HG02852 (cell line): ENCODE results near the gene FNDC3B.

Experiments
- ATAC-seq: cut with Tn5 transposase; IDR thresholded peaks from one replicate; pipeline ENCODE4 v1.9.1; 2021; ENCODE audit warnings: mild to moderate bottlenecking, moderate library complexity; ENCODE audit not compliant: unreplicated experiment

FNDC3B gene

GRCh38 chr3:172375206-172375850 is 335.9 kb downstream of the FNDC3B start:
- no peak for ATAC-seq

DNA sequence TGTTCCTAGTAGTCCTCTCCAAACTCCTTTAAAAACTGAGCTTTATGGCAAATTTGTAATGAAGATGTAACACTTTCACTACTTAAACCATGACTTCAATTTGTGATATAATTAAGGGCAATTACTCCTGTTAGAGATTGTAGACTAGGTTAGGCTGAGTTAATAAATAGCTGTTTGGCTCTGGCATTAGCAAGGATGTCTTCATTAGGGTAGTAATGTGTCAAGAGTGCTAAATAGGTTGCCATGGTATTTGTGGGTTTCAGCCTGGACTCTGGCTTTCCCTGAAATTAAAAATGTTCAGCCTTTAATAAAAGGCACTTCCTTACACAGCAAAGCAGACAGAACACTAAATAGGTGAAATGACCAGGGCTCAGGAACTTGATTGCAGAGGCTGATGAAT is 337.0 kb downstream of the FNDC3B start:
- ATAC-seq = no peak

- ATAC-seq = no peak
These were observed 337.5 kb downstream of the FNDC3B start for GRCh38 chr3:172376881-172377280.

DNA sequence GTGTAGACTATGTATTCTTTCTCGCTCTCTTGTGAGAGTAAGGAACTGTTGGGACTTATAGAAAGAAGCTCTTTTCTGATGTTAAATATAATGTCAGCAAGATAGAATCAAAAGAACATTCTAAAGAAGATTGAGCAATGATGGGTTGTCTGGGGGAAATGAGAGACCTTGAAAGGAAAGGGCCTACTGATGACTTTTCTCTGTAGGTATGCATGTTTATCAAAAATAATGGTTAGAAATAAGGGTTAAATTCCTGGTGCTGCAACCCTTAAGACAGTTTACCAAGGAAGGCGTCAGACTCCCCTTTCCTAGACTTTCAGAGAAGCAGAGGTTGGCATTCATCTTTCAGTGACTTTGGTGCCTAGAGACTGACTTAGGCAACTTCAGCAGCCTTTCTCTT is 339.1 kb downstream of the FNDC3B start:
- no peak for ATAC-seq

GRCh38 chr3:172379372-172379771 is 340.0 kb downstream of the FNDC3B start:
- no peak for ATAC-seq

- no peak for ATAC-seq
These were observed 341.3 kb downstream of the FNDC3B start for GRCh38 chr3:172380632-172381031.

DNA sequence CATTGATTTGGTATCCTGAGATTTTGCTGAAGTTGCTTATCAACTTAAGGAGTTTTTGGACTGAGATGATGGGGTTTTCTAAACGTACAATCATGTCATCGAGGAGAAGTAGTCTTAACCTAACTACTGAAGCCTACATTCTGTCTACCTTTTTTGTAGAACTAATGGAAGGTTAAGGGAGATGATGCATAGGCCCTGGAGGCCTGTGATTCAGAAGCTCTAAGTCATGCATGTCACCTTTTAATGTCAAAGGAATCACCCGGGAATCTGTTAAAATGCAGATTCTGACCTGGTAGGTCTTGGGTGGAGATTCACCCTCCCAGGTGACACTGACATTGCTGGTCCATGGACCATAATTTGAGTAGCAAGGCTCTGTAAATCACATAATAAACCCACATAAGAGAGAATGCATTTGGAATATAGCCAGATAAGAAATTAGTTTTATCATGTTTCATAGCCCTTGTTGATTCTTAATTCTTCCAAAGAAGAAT is 344.0 kb downstream of the FNDC3B start:
- ATAC-seq = no peak

DNA sequence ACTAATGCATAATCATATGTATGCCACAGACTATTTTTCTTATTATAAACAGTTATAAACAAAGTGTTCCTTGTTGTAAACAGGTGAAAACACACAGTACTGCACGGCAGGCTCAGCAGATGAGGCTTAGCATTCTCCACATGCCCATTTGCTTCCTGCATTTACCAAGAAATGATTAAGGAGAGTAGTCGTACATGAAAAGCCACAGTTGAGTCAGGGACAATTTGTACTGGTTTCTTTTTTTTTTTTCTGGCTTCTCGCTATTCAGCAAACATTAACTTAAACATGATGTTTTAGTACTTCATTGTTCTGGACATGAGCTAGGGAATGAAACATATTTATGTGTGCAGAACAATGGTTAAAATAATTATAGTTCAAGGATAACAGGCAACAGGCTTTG is 345.5 kb downstream of the FNDC3B start:
- no peak for ATAC-seq

- no peak for ATAC-seq
These were observed 348.4 kb downstream of the FNDC3B start for GRCh38 chr3:172387728-172388127.

GRCh38 chr3:172388412-172389078 is 349.2 kb downstream of the FNDC3B start:
- no peak for ATAC-seq

- no peak for ATAC-seq
These were observed 351.4 kb downstream of the FNDC3B start for GRCh38 chr3:172390792-172391191.

- ATAC-seq = no peak
These were observed 352.4 kb downstream of the FNDC3B start for GRCh38 chr3:172391592-172392302.

- no peak for ATAC-seq
These were observed 355.3 kb downstream of the FNDC3B start for GRCh38 chr3:172394692-172395091.

DNA sequence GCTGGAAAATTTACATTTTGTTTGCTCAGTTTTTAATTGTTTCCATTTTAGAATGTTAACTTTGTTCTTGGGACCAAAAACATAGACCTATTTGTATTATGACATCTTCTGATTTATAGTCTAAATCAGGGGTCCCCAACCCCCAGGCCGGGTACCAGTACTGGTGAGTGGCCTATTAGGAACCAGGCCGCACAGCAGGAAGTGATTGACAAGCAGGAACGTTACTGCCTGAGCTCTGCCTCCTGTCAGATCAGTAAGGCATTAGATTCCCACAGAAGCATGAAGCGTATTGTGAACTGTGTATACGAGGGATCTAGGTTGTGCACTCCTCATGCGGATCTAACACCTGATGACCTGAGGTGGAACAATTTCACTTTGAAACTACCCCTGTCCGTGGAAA is 357.0 kb downstream of the FNDC3B start:
- no peak for ATAC-seq

DNA sequence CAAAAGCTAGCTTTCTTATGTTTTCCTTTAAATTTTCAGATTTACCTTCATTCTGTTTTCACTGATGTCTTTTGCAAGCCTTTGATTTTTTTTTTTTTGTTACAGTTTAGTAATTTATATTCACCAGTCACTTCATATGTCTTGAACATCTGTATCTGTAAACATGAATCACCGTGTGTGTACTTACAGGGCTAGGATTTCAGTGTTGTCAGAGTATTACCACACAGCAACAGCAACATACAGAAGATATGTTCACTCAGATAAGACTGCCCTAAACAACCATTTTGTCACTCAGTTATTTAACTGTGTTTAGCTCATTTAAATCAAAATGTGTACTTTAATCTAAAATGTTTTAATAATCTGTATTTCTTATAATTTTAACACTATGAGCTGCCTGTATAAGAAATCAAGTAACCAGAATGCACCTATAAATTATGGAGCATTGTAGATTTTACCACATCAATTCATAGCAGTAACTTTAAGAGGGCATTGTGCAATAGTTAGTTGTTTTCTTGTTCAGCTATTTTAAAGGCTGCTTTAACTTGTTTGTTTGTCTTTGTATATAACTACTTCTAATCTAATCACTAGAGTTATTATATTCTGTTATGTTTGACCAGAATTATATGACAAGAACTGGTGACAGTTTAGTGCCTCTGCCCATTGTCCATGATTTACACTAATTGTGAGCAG is 358.5 kb downstream of the FNDC3B start:
- ATAC-seq = no peak

- ATAC-seq = no peak
These were observed 359.1 kb downstream of the FNDC3B start for GRCh38 chr3:172398484-172398883.

DNA sequence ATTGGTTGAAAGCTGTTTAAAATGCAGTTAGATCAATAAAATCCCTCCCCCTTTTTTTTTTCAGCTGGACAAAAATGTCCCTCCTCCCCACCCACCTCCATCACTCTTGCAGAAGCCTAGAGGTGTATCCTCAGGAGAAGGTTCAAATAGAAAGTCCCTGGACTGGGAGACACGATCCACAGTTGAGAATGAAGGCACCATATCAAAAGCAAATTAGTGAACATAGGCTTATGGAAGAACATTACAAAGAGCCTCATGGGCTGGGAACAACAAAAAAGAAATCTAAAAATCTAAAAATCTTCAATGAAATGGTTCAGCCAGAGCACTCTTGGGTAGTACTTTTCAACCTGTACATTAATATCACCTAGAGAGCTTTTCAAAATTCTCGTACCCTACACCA is 362.7 kb downstream of the FNDC3B start:
- no peak for ATAC-seq

- no peak for ATAC-seq
These were observed 363.7 kb downstream of the FNDC3B start for GRCh38 chr3:172402892-172403643.

- ATAC-seq = no peak
These were observed 365.0 kb downstream of the FNDC3B start for GRCh38 chr3:172404237-172404962.

DNA sequence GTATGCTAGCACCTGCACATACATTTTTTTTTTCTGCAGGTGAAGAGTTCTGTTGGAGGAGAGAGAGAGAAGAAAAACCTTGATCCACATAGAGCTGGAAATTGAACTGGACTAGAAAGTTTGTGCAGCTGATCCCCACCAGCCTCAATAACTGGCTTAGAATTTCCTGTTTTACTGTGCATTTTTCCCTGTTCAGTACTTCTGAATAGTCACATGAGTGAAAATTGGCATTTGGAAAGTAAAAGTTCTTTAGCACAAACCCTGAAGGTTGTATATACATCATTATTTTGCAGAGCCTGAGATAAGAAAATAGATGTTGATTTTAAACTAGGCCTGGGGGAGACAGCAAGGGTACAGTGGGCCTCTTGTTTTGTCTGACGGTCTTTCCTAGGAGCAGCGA is 366.5 kb downstream of the FNDC3B start:
- ATAC-seq = no peak
